IPS-NIHi11 (cell line): ENCODE results near the gene IDH2.

ENCODE experiments used
- DNase-seq: peaks from one replicate; pipeline ENCODE4 v3.0.0; 2012; ENCODE audit warnings: mixed read lengths, low spot score

Gene IDH2

DNA sequence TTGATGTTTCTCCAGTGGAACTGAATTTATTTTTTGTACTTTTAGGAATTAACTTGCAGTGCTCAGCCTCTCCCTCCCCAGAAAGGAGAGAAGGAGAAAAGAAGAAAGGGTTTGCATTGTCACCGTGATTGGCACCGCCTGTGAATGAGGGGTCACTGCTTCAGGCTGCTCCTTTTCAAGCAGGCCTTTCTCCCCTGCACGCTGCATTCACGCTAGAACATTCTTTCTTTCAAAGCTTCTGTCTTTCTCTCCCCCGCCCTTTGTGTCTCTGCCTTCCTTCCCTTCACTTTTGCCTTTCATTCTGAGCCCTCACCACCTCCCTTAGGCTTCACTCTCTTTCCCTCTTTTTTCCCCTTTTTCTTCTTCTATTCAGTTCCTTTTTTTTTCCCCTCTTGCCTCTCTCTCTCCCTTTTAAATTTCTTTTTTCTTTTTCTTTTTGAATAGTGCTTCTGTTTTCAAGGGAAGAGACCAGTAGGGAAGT, 58.7 kb downstream of the IDH2 start:
- no peak for DNase-seq

DNA sequence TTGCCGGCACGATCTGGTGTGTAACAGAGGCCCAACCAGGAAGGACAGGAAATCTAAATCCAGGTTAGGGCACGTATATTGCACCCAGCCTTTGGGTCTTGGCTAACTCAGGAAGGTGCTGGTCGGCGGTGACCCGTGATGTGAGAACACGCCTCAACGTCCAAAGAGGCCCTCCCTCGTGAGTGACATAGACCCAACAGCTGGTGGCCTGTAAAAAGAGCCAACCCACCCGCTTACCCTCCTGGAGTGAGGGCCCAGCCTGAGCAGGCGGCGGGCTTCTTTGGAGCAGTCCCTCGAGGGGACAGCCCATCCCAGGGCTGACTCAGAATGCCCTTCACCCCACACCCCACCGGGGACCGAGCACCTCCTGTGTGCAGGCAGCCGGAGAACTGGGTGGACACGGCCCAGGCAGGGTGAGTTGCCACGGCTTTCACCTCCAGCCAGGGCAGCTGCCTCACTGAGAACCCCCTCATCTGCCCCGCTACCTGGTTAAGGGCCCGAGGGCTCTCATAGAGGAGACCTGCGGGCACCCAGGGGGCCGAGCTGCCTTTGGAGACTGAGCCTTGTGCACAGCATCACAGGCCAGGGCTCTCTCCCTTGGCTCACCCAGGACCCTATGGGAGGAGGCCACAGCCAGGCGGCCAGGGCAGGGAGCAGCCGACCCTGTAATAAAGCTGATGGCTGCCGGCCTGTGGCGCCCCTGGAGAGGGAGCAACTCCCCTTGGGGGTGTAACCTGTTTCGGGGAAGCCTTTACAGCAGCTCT, 59.3 kb downstream of the IDH2 start:
- DNase-seq = no peak

GRCh38 chr15:90042356-90042755, 59.9 kb downstream of the IDH2 start:
- DNase-seq = no peak

DNA sequence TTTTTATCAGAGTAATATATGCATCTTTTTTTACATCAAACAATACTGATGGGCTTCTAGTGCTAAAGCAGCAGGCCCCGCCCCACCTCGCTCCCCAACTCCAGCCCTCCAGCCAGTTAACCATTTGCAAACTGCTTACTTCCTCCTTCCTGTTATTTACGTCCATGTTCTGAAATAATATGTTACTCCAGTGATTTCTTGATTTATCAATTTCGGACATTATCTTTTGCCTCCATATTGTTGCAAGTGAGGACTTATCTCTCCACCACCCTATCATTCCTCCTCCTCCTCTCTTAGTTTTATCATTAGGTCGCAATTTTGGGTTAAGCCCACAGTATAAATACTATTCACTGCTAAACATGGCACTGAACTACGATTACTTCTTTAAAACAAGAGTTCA, 61.6 kb downstream of the IDH2 start:
- no peak for DNase-seq

DNA sequence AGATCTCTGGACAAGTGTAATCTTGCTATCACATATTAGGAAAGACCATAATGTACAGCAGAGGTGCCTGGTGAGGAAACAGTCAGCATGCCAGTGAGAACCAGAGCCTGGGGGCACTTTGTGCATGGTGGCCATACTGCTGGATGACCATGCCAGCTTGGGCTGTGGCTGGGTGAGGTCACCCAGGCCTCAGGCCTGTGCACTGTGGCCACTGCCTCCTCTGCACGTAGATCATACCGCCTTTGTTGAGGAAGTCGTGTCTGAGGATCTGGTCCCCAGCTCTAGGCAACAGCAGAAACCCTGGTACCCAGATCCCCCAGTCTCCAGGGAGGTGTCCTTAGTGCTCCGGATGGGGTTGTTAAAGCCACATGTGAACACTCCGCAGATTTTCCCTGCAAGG, 62.3 kb downstream of the IDH2 start:
- no peak for DNase-seq

DNA sequence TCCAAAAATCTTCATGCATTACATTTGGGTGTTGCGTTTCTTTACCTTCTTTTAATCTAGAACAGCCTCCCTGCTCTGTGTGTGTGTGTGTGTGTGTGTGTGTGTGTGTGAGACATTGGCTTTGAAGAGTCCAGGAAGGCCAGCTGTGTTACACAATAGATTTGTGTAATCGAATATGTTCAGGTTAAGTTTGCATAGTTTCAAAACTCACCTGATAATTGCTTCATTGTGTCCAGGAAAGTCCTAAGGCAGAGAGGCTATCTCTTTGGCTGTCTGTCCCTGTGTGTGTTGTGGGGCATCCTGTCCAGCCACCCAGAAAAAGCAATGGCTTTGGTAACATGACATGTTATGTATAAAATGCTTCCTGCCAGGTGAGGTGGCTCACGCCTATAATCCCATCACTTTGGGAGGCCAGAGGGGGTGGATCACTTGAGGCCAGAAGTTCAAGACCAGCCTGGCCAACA, 63.6 kb downstream of the IDH2 start:
- no peak for DNase-seq

- no peak for DNase-seq
Observed at GRCh38 chr15:90037961-90038631, 64.2 kb downstream of the IDH2 start.

GRCh38 chr15:90037511-90037860, 64.8 kb downstream of the IDH2 start:
- no peak for DNase-seq

GRCh38 chr15:90036806-90037510, 65.3 kb downstream of the IDH2 start:
- no peak for DNase-seq

DNA sequence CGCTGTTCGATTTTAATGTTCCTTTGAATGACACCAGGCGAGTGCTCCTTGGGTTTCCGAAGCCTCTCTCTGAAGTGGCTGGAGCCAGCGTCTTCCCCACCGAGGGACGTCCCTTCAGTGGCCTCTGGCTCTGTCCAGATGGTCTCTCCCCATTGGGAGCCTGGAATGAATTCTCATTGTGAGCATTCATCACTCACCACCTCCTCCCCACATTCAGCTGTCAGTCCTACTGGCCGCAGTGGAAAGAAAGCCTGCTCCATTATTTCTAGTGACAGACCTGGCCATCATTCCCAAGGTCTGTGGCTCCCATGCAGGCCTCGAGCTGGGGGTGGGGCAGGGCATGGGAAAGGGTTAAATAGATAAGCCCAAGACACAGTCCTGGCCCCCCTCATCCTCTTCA, 65.9 kb downstream of the IDH2 start:
- no peak for DNase-seq

DNA sequence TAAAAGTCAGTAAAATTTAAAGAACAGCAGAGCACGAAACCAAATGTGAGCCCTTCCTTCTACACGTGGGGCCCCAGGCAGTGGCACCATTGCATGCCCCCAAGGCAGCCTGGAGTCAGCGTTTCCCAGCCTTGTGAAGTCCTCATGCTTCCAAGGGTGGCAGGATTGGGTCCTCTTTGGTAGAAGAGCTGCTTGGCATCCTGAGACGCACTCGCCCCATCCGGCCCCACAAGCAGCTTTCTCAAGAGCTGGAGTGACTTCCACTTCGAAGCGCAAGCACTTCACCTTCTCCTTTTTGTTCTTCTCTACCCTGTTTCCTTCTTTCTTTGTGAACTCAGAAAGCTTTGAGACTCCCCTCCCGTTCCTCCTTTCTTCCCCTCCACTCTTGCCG, 66.4 kb downstream of the IDH2 start:
- no peak for DNase-seq

- DNase-seq = no peak
Observed at GRCh38 chr15:90035095-90035839, 67.0 kb downstream of the IDH2 start.

DNA sequence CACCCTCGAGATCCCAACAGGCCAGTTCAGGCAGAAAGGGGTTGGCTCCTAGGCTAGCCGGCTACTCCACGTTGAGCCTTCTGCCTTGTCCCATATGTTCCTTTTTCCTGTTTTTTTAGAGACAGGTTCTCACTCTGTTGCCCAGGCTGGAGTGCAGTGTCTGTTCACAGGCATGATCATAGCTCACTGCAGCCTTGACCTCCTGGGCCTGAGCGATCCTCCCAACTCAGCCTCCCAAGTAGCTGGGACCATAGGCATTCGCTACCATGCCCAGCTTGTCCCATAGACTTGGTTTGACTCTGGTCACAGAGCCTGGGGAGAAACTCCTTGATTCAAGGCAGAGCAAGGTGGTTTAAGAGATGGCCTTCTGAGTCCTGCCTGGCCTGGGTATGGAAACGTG, 68.8 kb downstream of the IDH2 start:
- DNase-seq = no peak
